Measurements from ENCODE around the gene C1orf50.
A peak's percentile ranks its signal among the peaks of the same experiment; 100 is the strongest.

DNA sequence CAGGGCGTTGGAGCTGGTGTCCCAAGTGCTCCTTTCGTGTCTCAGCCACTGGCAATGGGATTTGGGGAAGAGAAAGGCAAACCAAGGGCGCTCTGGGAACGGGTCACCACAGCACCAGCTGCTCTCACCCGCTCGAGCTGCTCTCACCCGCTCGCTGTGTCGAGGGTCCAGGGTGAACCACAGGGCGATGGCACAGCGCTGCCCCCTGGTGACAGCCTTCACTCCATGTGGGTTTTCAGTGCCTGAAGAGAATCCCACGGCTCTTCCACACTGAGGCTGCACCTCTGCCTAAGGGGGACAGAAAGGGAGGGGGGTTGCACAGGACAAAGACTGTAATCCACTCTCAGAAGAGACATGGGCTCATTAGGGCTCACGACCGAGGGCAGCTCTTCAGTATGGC is 19.9 kb upstream of the C1orf50 start:
- TF ChIP-seq, protein P1, sequence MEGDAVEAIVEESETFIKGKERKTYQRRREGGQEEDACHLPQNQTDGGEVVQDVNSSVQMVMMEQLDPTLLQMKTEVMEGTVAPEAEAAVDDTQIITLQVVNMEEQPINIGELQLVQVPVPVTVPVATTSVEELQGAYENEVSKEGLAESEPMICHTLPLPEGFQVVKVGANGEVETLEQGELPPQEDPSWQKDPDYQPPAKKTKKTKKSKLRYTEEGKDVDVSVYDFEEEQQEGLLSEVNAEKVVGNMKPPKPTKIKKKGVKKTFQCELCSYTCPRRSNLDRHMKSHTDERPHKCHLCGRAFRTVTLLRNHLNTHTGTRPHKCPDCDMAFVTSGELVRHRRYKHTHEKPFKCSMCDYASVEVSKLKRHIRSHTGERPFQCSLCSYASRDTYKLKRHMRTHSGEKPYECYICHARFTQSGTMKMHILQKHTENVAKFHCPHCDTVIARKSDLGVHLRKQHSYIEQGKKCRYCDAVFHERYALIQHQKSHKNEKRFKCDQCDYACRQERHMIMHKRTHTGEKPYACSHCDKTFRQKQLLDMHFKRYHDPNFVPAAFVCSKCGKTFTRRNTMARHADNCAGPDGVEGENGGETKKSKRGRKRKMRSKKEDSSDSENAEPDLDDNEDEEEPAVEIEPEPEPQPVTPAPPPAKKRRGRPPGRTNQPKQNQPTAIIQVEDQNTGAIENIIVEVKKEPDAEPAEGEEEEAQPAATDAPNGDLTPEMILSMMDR (conservative IDR thresholded peaks at IDR 0.05), result peak; percentile 69
- no peak for TF ChIP-seq EZH2 (IDR thresholded peaks at IDR 0.05; ENCODE audit: low read depth)

All from PC-9 (cell line).